M059J (cell line): Measurements from ENCODE around the gene DNASE1L3. TPM values are rescaled to one million over a fixed set of nuclear protein-coding genes. Genes with fewer than 3 reads are reported as not detected.

ENCODE experiments used
- DNase-seq: peaks from one replicate; pipeline ENCODE4 v3.0.0-alpha.2; 2012; ENCODE audit warnings: low read depth
- total RNA-seq: library from RNA; depleted of rRNA; stranded (reverse); fragments of >200 nt; shearing (Covaris generic); gene quantifications from 2 replicates; pipeline ENCODE4 v1.2.3, GENCODE V29; 2014; rRNA removed

The DNASE1L3 gene
- total RNA-seq, 1 experiment from 2014 or later, result not detected

- DNase-seq, result no peak
Observed at GRCh38 chr3:58160399-58160798, 50.4 kb downstream of the DNASE1L3 start.

- DNase-seq, result no peak
Observed at GRCh38 chr3:58158442-58159153, 52.2 kb downstream of the DNASE1L3 start.

- no peak for DNase-seq
Observed at GRCh38 chr3:58157700-58158099, 53.1 kb downstream of the DNASE1L3 start.

GRCh38 chr3:58155838-58156237 lies 54.9 kb downstream of the DNASE1L3 start:
- DNase-seq, result no peak

- no peak for DNase-seq
Observed at GRCh38 chr3:58154626-58155449, 55.9 kb downstream of the DNASE1L3 start.

GRCh38 chr3:58153371-58153770 lies 57.4 kb downstream of the DNASE1L3 start:
- DNase-seq, result no peak

- DNase-seq, result no peak
Observed at GRCh38 chr3:58152225-58153015, 58.4 kb downstream of the DNASE1L3 start.

GRCh38 chr3:58151637-58152036 lies 59.1 kb downstream of the DNASE1L3 start:
- DNase-seq, result no peak

GRCh38 chr3:58150810-58151199 lies 60.0 kb downstream of the DNASE1L3 start:
- DNase-seq, result no peak

GRCh38 chr3:58150130-58150809 lies 60.5 kb downstream of the DNASE1L3 start:
- no peak for DNase-seq

- no peak for DNase-seq
Observed at GRCh38 chr3:58148049-58148448, 62.7 kb downstream of the DNASE1L3 start.

GRCh38 chr3:58144478-58145325 lies 66.1 kb downstream of the DNASE1L3 start:
- no peak for DNase-seq

GRCh38 chr3:58143417-58144055 lies 67.2 kb downstream of the DNASE1L3 start:
- DNase-seq, result no peak

Other genes starting within 250 kb of the DNASE1L3 start
- gene FLNB, start 202.6 kb downstream of the DNASE1L3 start, total RNA-seq, result 65.0 and 130 TPM in 2 replicates
- gene ABHD6, start 26.8 kb upstream of the DNASE1L3 start, total RNA-seq, result 11.6 and 11.9 TPM in 2 replicates
- gene RPP14, start 95.3 kb upstream of the DNASE1L3 start, total RNA-seq, result 12.2 and 14.6 TPM in 2 replicates
- 10.4 and 10.6 TPM in 2 replicates for gene HTD2, start 95.5 kb upstream of the DNASE1L3 start, total RNA-seq
- gene PXK, start 121.9 kb upstream of the DNASE1L3 start, total RNA-seq, result 27.1 and 32.2 TPM in 2 replicates
- 172 and 254 TPM in 2 replicates for gene PDHB, start 222.9 kb upstream of the DNASE1L3 start, total RNA-seq